ENCODE results near the gene ACAA2. TPM values are rescaled to one million over a fixed set of nuclear protein-coding genes. Genes with fewer than 3 reads are reported as not detected.

The ACAA2 gene
- total RNA-seq, 2 donors from 2014 or later: 19.9 to 37.0 TPM

- Histone ChIP-seq H3K4me3 (no peak overlapping the region), H3K27ac (no peak overlapping the region), H3K27me3 (replicated peaks; ENCODE audit: insufficient read depth) (no peaks in the 10 kb centered on the region), H3K36me3 (no peaks in the 10 kb centered on the region), H3K9me3 (no peaks in the 10 kb centered on the region), H3K4me1 (replicated peaks) (no peaks in the 10 kb centered on the region)
- DNase-seq (ENCODE audit: low spot score): no peak
- TF ChIP-seq, protein P1, sequence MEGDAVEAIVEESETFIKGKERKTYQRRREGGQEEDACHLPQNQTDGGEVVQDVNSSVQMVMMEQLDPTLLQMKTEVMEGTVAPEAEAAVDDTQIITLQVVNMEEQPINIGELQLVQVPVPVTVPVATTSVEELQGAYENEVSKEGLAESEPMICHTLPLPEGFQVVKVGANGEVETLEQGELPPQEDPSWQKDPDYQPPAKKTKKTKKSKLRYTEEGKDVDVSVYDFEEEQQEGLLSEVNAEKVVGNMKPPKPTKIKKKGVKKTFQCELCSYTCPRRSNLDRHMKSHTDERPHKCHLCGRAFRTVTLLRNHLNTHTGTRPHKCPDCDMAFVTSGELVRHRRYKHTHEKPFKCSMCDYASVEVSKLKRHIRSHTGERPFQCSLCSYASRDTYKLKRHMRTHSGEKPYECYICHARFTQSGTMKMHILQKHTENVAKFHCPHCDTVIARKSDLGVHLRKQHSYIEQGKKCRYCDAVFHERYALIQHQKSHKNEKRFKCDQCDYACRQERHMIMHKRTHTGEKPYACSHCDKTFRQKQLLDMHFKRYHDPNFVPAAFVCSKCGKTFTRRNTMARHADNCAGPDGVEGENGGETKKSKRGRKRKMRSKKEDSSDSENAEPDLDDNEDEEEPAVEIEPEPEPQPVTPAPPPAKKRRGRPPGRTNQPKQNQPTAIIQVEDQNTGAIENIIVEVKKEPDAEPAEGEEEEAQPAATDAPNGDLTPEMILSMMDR (IDR thresholded peaks at IDR 0.05): no peak
- TF ChIP-seq POLR2A (IDR thresholded peaks at IDR 0.05) (no peak), POLR2AphosphoS5 (IDR thresholded peaks at IDR 0.05) (no peak)
- intact Hi-C loops (cut with DNase I): no loop called here
- 74% methylated on average over 8 of the region's 8 CpGs for WGBS
Observed at GRCh38 chr18:49733896-49734585, 79.3 kb downstream of the ACAA2 start.

DNA sequence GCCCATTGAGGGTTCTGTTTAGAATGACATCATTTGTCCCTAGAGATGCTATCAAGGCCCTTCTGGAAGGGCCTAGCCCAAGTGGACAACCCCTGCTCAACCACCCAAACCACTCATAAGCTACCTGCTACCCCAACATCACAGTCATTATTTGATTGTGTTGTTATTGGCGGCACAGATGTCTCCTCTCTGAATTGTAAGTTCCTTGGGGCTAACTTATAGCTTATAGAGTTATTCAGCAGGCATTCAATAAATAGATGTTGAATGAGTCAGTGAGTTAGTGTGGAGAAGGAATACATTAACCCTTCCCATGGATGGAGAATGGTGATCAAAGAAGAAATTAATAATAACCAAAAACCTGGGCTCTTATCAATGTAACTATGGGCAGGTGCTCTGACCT lies 80.0 kb downstream of the ACAA2 start:
- Histone ChIP-seq H3K27ac (no peak overlapping the region), H3K36me3 (no peaks in the 10 kb centered on the region), H3K27me3 (replicated peaks; ENCODE audit: insufficient read depth) (no peaks in the 10 kb centered on the region), H3K9me3 (no peaks in the 10 kb centered on the region), H3K4me3 (no peak overlapping the region), H3K4me1 (replicated peaks) (no peaks in the 10 kb centered on the region)
- DNase-seq (ENCODE audit: low spot score): no peak
- intact Hi-C loops (cut with DNase I): no loop called here
- TF ChIP-seq POLR2A (IDR thresholded peaks at IDR 0.05) (no peak), POLR2AphosphoS5 (IDR thresholded peaks at IDR 0.05) (no peak)
- TF ChIP-seq, protein P1 (IDR thresholded peaks at IDR 0.05): no peak
- 100% methylated on average over 1 of the region's 1 CpG for WGBS

Small RNAs within 50 kb of the gene (small RNA-seq; reads per million reads assigned to genes)
- gene RF00283 (0 reads per million in 2 donors), gene SCARNA17 (0 reads per million in 2 donors)

All from prostate gland (tissue), 2 donors.